ENCODE results near the gene FSTL4.

FSTL4 gene

GRCh38 chr5:133534566-133534965 is 77.8 kb downstream of the FSTL4 start:
- ATAC-seq: no peak
- no peak for TF ChIP-seq TOX (CRISPR knock-in tag; IDR thresholded peaks at IDR 0.05; ENCODE audit: borderline replicate concordance)
- TF ChIP-seq BACH2 (CRISPR knock-in tag; IDR thresholded peaks at IDR 0.05; ENCODE audit: borderline replicate concordance): no peak
- no peak for TF ChIP-seq ZNF70 (CRISPR knock-in tag; IDR thresholded peaks at IDR 0.05)
- no peak for TF ChIP-seq ZFP30 (CRISPR knock-in tag; IDR thresholded peaks at IDR 0.05)
- no peak for TF ChIP-seq ISL1 (CRISPR knock-in tag; IDR thresholded peaks at IDR 0.05)
- no peak for TF ChIP-seq OSR1 (CRISPR knock-in tag; IDR thresholded peaks at IDR 0.05)
- TF ChIP-seq ZNF565 (CRISPR knock-in tag; conservative IDR thresholded peaks at IDR 0.05; ENCODE audit: low read depth): no peak
- TF ChIP-seq SNAI2 (CRISPR knock-in tag; IDR thresholded peaks at IDR 0.05): no peak
- no peak for TF ChIP-seq PPARA (CRISPR knock-in tag; IDR thresholded peaks at IDR 0.05; ENCODE audit: borderline replicate concordance)
- no peak for TF ChIP-seq ZC3H10 (CRISPR knock-in tag; IDR thresholded peaks at IDR 0.05)
- TF ChIP-seq ESRRG (CRISPR knock-in tag; IDR thresholded peaks at IDR 0.05): no peak
- no peak for TF ChIP-seq CSDC2 (CRISPR knock-in tag; IDR thresholded peaks at IDR 0.05)
- no peak for TF ChIP-seq GLIS3 (CRISPR knock-in tag; IDR thresholded peaks at IDR 0.05)
- TF ChIP-seq RARB (CRISPR knock-in tag; IDR thresholded peaks at IDR 0.05): no peak
- TF ChIP-seq POU6F1 (CRISPR knock-in tag; IDR thresholded peaks at IDR 0.05; ENCODE audit: borderline replicate concordance, low read depth): no peak
- no peak for TF ChIP-seq CREB5 (CRISPR knock-in tag; IDR thresholded peaks at IDR 0.05; ENCODE audit: low read depth)
- no peak for TF ChIP-seq PATZ1 (CRISPR knock-in tag; IDR thresholded peaks at IDR 0.05; ENCODE audit: borderline replicate concordance)
- TF ChIP-seq TCF4 (CRISPR knock-in tag; IDR thresholded peaks at IDR 0.05; ENCODE audit: borderline replicate concordance): no peak
- no peak for TF ChIP-seq ZFP3 (CRISPR knock-in tag; IDR thresholded peaks at IDR 0.05)

- TF ChIP-seq TCF4 (CRISPR knock-in tag; IDR thresholded peaks at IDR 0.05; ENCODE audit: borderline replicate concordance) (no peak), CSRNP3 (CRISPR knock-in tag; IDR thresholded peaks at IDR 0.05) (no peak), CREB5 (CRISPR knock-in tag; IDR thresholded peaks at IDR 0.05; ENCODE audit: low read depth) (no peak), ISL1 (CRISPR knock-in tag; IDR thresholded peaks at IDR 0.05) (no peak), ZC3H10 (CRISPR knock-in tag; IDR thresholded peaks at IDR 0.05) (no peak), SNAI2 (CRISPR knock-in tag; IDR thresholded peaks at IDR 0.05) (no peak), ESRRG (CRISPR knock-in tag; IDR thresholded peaks at IDR 0.05) (no peak), RARB (CRISPR knock-in tag; IDR thresholded peaks at IDR 0.05) (no peak), ZNF8 (CRISPR knock-in tag; IDR thresholded peaks at IDR 0.05) (no peak)
- ATAC-seq: no peak
These were observed 78.8 kb downstream of the FSTL4 start for GRCh38 chr5:133533541-133533940.

GRCh38 chr5:133531594-133531993 is 80.7 kb downstream of the FSTL4 start:
- ATAC-seq: no peak; the same call in 2 of the 3 replicates
- TF ChIP-seq PATZ1 (CRISPR knock-in tag; IDR thresholded peaks at IDR 0.05; ENCODE audit: borderline replicate concordance): no peak
- TF ChIP-seq CSDC2 (CRISPR knock-in tag; IDR thresholded peaks at IDR 0.05): no peak
